VCaP (cell line): ENCODE data around the gene ASF1B.
A peak's percentile ranks its signal among the peaks of the same experiment; 100 is the strongest.

ENCODE experiments used
- H3K27ac ChIP-seq: fragments of 450-650 bp; 2 replicates; pipeline ENCODE4 v1.5.1; 2017
- CTCF ChIP-seq: fragments of 450-650 bp; conservative IDR thresholded peaks from 2 replicates; pipeline ENCODE4 v1.5.1; 2017; ENCODE audit warnings: mild to moderate bottlenecking, moderate library complexity

ASF1B gene

DNA sequence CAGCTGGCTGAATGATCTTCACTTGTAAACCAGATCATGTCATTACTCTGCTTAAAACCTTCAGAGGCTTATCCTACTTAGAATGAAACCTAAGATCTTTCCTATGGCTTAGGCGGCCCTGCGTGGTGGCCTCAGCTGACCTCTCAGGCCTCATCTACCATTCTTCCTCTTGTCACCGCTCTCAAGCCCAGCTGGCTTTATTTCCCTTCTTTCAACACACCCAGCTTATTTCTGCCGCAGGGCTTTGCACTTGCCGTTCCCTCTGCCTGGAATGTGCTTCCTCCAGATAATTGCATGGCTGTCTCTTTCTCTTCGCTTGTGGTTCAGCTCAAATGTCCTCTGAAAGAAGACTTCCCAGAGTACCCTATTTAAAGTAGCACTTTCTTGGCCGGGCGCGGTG is 3.6 kb upstream of the ASF1B start:
- no peak overlapping the region for H3K27ac ChIP-seq
- no peak for TF ChIP-seq CTCF

DNA sequence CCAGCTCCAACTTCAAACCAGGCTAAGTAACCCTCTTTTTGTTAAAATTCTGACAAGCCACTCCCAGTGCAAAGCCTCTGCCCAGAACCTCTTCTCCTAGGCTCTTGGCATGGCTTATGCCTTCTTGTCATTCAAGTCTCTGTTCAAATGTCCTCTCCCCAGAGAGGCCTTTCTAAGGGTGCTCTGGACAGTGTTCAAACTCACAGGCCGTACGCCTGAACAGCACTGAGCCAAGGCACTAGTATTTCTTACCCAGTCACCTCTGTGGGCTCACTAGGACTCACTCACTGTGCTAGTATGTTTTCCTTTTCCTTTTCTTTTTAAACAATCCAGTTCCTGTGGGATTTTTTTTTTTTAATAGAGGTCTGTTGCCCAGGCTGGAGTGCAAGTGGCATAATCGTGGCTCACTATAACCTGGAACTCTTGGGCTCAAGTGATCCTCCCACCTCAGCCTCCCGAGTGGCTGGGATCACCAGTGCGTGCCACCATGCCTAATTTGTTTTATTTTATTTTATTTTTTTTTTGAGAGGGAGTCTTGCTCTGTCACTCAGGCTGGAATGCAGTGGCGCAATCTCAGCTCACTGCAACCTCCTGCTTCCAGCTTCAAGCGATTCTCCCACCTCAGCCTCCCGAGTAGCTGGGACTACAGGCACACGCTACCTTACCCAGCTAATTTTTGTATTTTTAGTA is 2.3 kb upstream of the ASF1B start:
- TF ChIP-seq CTCF, result no peak
- H3K27ac ChIP-seq, result peak overlapping the region; percentile 83; the same call in 1 of the 2 replicates

DNA sequence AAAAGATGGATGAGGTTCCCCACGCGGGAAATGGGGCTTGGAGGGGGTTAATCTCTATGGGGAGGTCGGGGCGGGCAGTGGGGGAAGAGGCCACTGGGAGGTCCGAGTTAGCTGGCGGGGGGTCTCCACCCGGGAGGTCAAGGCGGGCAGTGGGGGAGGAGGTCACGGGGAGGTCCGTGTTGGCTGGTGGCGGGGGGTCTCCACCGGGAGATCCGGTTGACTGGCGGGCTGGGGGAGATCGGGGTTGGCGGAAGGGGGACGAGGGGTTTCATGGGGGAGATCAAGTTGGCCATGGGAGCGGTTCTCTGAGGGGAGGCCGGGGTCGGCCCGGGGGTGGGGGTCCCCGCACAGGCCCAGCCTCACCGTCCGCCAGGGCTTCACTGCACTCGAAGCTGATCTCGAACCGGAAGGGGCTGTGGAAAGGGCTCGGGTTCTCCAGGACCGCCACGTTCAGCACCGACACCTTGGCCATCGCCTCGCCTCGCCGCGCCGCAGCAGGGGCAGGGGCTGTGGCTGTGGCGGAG is 342 bp downstream of the ASF1B start:
- no peak for TF ChIP-seq CTCF
- peak overlapping the region; percentile 58; the same call in 1 of the 2 replicates for H3K27ac ChIP-seq

DNA sequence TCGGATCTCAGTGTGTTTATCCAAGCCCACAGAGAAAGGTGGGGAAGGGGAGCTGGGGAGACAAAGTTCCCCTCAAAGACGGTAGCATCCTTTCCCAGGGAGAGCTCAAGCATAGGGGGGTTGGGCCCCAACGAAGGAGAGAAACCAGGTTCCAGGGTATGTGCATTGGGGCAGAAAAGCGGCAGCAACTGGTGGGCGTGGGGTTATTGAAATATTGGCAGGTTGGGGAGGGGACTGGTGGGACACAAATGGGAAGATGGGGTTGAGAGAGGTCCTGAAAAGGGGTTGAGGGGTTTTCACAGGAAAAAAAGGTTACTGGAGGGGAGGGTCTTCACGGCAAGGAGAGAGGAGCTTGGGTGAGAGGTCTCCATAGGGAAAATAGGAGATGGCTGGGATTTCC is 1.0 kb downstream of the ASF1B start:
- no peak for TF ChIP-seq CTCF
- H3K27ac ChIP-seq, result peak overlapping the region; percentile 58; the same call in 1 of the 2 replicates

DNA sequence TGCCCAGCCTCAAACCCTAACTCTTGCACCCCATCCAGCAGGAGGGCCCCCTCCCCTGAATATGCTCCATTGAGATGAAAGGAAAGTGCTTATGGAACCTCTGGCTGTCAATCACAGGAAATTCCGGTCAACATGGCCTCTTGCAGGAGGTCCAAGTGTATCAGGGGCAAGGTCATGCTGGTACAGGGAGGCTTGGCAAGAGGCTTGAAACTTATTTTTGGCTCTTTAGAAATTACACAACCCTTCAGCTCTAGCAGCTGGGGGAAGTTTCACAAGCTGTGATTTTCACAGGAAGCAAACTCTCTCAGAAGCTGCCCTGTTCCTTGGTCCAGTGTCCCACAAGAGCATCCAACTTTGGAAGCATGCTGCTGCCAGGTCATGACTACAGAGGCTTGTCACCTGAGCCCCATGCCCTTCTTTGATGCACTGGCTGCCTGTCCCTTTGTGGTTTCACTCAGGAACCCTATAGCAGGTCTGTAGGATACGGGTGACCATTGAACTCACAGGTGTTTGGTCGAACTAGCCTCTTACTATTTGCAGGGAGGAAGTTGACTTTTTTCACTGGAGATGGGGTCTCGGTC is 8.4 kb downstream of the ASF1B start:
- no peak for TF ChIP-seq CTCF
- no peak overlapping the region for H3K27ac ChIP-seq

DNA sequence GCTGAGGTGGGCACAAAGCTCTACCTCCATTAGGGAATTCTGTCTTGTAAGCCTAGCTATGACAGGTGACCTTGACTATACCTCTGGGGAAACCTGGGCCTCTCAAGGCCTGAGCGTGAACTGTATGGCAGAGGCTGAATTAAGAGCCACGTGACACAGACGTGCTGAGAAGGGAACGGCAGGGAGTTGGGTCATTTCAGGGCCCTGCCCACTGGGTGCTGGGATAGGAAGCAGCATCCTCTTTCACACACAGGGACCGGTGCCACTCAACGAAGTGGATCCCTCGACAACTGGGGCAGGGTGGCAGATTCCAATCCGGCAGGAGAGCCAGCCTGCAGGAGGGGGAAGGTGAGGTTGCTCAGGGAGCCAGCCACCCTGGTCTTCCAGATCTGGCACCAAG is 9.2 kb downstream of the ASF1B start:
- H3K27ac ChIP-seq, result no peak overlapping the region
- TF ChIP-seq CTCF, result no peak

DNA sequence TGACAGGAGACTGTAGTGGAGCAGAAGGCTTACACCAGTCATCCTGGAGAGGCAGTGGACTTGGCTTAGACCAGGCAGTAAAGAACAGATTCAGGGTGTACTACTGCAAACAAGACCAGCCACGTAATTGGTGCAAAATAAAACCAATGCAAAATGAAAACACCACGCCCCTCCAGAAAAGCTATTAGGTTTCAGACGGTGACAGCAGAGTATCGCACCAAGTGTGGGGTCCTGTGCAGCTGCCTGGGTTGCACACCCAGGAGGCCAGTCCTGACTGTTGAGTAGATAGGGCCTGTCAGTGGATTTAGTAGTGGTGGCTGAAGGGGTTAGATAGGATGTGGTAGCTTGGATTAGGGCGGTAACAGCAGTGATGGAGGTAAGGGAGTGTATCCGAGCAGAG is 13.5 kb downstream of the ASF1B start:
- no peak overlapping the region for H3K27ac ChIP-seq
- TF ChIP-seq CTCF, result no peak
